GM12878 (cell line): ENCODE results near the gene CDC37. TPM values are rescaled to one million over a fixed set of nuclear protein-coding genes. Genes with fewer than 3 reads are reported as not detected.
A peak's percentile ranks its signal among the peaks of the same experiment; 100 is the strongest.

Experiments used
- ATF7 ChIP-seq: fragments of 450-650 bp; IDR thresholded peaks from 2 replicates; pipeline ENCODE4 v1.6.1; 2016; ENCODE audit warnings: low read depth, mild to moderate bottlenecking
- BCLAF1 ChIP-seq: fragments of 450-650 bp; IDR thresholded peaks from 2 replicates; pipeline ENCODE4 v1.6.1; 2017; ENCODE audit warnings: antibody characterized with exemption, mild to moderate bottlenecking, moderate library complexity
- DPF2 ChIP-seq: fragments of 450-650 bp; IDR thresholded peaks from 2 replicates; pipeline ENCODE4 v1.6.1; 2017; ENCODE audit warnings: mild to moderate bottlenecking
- E2F4 ChIP-seq: IDR thresholded peaks from 2 replicates; pipeline ENCODE4 v1.6.1; 2012; ENCODE audit warnings: low read depth, low read length, improper control_type of control experiment
- EP300 ChIP-seq, 2 experiments: fragments of 150-350 bp in 1 of 2; IDR thresholded peaks; 2 replicates each; pipeline ENCODE4 v1.6.1; 2011 to 2012; ENCODE audit warnings: low read depth in 2 of 2, low read length in 2 of 2, borderline replicate concordance in 1 of 2, improper control_type of control experiment in 1 of 2, inconsistent platforms in 1 of 2; ENCODE audit not compliant: control insufficient read depth in 1 of 2
- IKZF1 ChIP-seq: fragments of 450-650 bp; conservative IDR thresholded peaks from 2 replicates; pipeline ENCODE4 v1.6.1; 2017; ENCODE audit warnings: antibody characterized with exemption, mild to moderate bottlenecking
- IKZF2 ChIP-seq, 2 experiments: fragments of 450-650 bp; IDR thresholded peaks; 2 replicates each; pipeline ENCODE4 v1.6.1; 2017; ENCODE audit warnings: mild to moderate bottlenecking in 2 of 2, moderate library complexity in 2 of 2
- IRF4 ChIP-seq: IDR thresholded peaks from 2 replicates; pipeline ENCODE4 v1.6.1; 2011; ENCODE audit warnings: low read depth, low read length
- LARP7 ChIP-seq: fragments of 450-650 bp; IDR thresholded peaks from 2 replicates; pipeline ENCODE4 v1.6.1; 2017; ENCODE audit warnings: mild to moderate bottlenecking
- MYC ChIP-seq: IDR thresholded peaks from 2 replicates; pipeline ENCODE4 v1.6.1; 2011; ENCODE audit warnings: mild to moderate bottlenecking, low read length, moderate library complexity, inconsistent platforms; ENCODE audit not compliant: insufficient read depth, insufficient replicate concordance, insufficient read length, severe bottlenecking
- NKRF ChIP-seq: fragments of 450-650 bp; conservative IDR thresholded peaks from 2 replicates; pipeline ENCODE4 v1.6.1; 2017; ENCODE audit warnings: mild to moderate bottlenecking, moderate library complexity
- TCF3 ChIP-seq: IDR thresholded peaks from 2 replicates; pipeline ENCODE4 v1.6.1; 2012; ENCODE audit warnings: low read depth, mild to moderate bottlenecking, low read length, borderline replicate concordance; ENCODE audit not compliant: insufficient read depth
- USF2 ChIP-seq: IDR thresholded peaks from 2 replicates; pipeline ENCODE4 v1.6.1; 2011; ENCODE audit warnings: low read depth, low read length, improper control_type of control experiment, borderline replicate concordance
- YY1 ChIP-seq: IDR thresholded peaks from 2 replicates; pipeline ENCODE4 v1.6.1; 2011; ENCODE audit warnings: low read depth, mild to moderate bottlenecking, low read length
- ZNF274 ChIP-seq: IDR thresholded peaks from one replicate; pipeline ENCODE4 v1.8.0; 2011; ENCODE audit not compliant: insufficient read length, insufficient read depth
- ZNF687 ChIP-seq: fragments of 450-650 bp; IDR thresholded peaks from 2 replicates; pipeline ENCODE4 v1.6.1; 2017; ENCODE audit warnings: mild to moderate bottlenecking, moderate library complexity
- polyA plus RNA-seq, 11 experiments: library from polyadenylated mRNA; depleted of rRNA in 4 of 11; unstranded in 6 of 11; stranded (reverse) in 5 of 11; fragments of >200 nt; fragmentation: Nextera tagmentation in 4 of 11; fragmentation: Illumina TruSeq in 1 of 11; extraction: Ambion mirVana in 4 of 11; extraction: Trizol in 1 of 11; gene quantifications; 1 replicate in 1 of 11; 2 replicates in 10 of 11; pipeline versions ENCODE4 v1.2.1 to v1.2.3, GENCODE V29; 2011 to 2016; ENCODE audit warnings: inconsistent platforms in 2 of 11, missing spikeins in 2 of 11, low read depth in 1 of 11
- total RNA-seq, 4 experiments: library from RNA; depleted of rRNA in 3 of 4; stranded (reverse); fragments of >200 nt in 3 of 4; fragmentation: Illumina TruSeq in 1 of 4; extraction: Trizol in 1 of 4; gene quantifications; 2 replicates each; pipeline versions ENCODE4 v1.2.1 to v1.2.3, GENCODE V29; 2013 to 2021

Gene CDC37
- total and polyA plus RNA-seq, 10 of the 15 experiments (the other 5 are each of a cell fraction or from before 2014, with no cell fraction given) = 4.7 to 265 (median 176) TPM

GRCh38 chr19:10416380-10417257 lies 13.3 kb upstream of the CDC37 start (continued):
- TF ChIP-seq TCF3 (peak; percentile 68; the same call in 1 of the 2 replicates), DPF2 (peak; percentile 96), ZNF274 (no peak), LARP7 (peak; percentile 100), ATF7 (peak; percentile 97), NKRF (peak; percentile 84), E2F4 (no peak; the same call in 1 of the 2 replicates), MYC (no peak), ZNF687 (peak; percentile 77; the same call in 1 of the 2 replicates), EP300 (IDR thresholded peaks at IDR 0.05; ENCODE audit: borderline replicate concordance in 1 of 2, control insufficient read depth in 1 of 2, low read depth in 2 of 2, low read length in 2 of 2) (peak in 1 of 2 experiments; percentile 74; a peak in 2 of 4 replicates), IKZF1 (peak; percentile 96), IRF4 (peak; percentile 34; the same call in 1 of the 2 replicates), USF2 (no peak), YY1 (peak; percentile 21), BCLAF1 (peak; percentile 60; the same call in 1 of the 2 replicates), IKZF2 (IDR thresholded peaks at IDR 0.05) (peak; percentile 83 to 89)
